HG03066 (cell line): ENCODE results near the gene TNFSF12.
A peak's percentile ranks its signal among the peaks of the same experiment; 100 is the strongest.

Experiments used
- ATAC-seq: cut with Tn5 transposase; IDR thresholded peaks from one replicate; pipeline ENCODE4 v1.9.1; 2021; ENCODE audit warnings: low read depth; ENCODE audit not compliant: unreplicated experiment

TNFSF12 gene

GRCh38 chr17:7563115-7563869 is 14.4 kb downstream of the TNFSF12 start:
- no peak for ATAC-seq

GRCh38 chr17:7569571-7569970 is 20.7 kb downstream of the TNFSF12 start:
- no peak for ATAC-seq

GRCh38 chr17:7570351-7570750 is 21.5 kb downstream of the TNFSF12 start:
- no peak for ATAC-seq

DNA sequence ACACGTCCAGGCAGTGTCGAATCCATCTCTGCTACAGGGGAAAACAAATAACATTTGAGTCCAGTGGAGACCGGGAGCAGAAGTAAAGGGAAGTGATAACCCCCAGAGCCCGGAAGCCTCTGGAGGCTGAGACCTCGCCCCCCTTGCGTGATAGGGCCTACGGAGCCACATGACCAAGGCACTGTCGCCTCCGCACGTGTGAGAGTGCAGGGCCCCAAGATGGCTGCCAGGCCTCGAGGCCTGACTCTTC is 23.4 kb downstream of the TNFSF12 start:
- no peak for ATAC-seq

- ATAC-seq, result peak; percentile 88
Observed at GRCh38 chr17:7572588-7573323, 23.9 kb downstream of the TNFSF12 start.

DNA sequence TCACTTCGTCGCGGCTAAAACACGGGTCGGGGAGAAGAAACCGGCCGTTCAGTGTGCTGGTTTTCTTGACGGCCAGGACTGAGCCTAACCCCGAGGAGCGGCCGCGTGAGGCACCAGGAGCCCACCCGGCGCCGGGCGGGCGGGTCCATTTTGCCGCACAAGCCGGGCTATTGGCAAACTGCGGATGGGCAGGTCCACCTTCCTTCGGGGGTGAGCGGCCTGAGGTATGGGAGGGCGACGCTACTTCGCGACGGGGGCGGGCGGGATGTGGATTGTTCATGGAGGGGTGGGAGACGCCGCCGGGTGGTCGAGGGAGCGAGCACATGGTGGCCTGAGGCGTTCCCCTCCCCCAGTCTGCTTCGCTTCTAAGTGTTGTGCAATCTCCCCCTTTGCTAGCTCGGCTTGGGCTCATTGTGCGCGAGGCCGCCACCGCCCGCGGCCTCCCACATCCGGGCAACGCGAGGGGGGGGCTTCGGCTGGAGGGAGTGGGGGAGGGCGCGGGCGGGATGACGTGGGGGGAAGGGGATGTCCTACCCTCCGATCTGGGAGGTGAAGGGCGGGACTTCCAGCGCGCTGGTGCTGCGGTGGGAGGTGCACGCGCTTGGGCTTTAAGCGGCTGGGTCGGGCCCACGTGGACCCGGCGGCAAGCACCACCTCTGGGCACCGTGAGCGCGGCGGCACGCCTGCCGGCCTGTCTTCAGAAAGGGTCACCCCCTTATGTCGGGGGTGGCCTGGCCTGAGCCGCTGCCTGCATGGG is 24.6 kb downstream of the TNFSF12 start:
- ATAC-seq, result no peak

GRCh38 chr17:7574176-7574953 is 25.5 kb downstream of the TNFSF12 start:
- no peak for ATAC-seq

- no peak for ATAC-seq
Observed at GRCh38 chr17:7575481-7575883, 26.6 kb downstream of the TNFSF12 start.

- ATAC-seq, result no peak
Observed at GRCh38 chr17:7575959-7576358, 27.1 kb downstream of the TNFSF12 start.

- no peak for ATAC-seq
Observed at GRCh38 chr17:7576432-7576937, 27.6 kb downstream of the TNFSF12 start.

- no peak for ATAC-seq
Observed at GRCh38 chr17:7577327-7578199, 28.7 kb downstream of the TNFSF12 start.

GRCh38 chr17:7579001-7579833 is 30.4 kb downstream of the TNFSF12 start, which contains the start of gene CD68:
Gene CD68 (plus strand): TSS chr17:7579638. CDS start chr17:7579678, 40 bp downstream.
- ATAC-seq, result peak; percentile 51

- no peak for ATAC-seq
Observed at GRCh38 chr17:7579834-7580603, 31.2 kb downstream of the TNFSF12 start.

- no peak for ATAC-seq
Observed at GRCh38 chr17:7580604-7581575, 32.0 kb downstream of the TNFSF12 start.

DNA sequence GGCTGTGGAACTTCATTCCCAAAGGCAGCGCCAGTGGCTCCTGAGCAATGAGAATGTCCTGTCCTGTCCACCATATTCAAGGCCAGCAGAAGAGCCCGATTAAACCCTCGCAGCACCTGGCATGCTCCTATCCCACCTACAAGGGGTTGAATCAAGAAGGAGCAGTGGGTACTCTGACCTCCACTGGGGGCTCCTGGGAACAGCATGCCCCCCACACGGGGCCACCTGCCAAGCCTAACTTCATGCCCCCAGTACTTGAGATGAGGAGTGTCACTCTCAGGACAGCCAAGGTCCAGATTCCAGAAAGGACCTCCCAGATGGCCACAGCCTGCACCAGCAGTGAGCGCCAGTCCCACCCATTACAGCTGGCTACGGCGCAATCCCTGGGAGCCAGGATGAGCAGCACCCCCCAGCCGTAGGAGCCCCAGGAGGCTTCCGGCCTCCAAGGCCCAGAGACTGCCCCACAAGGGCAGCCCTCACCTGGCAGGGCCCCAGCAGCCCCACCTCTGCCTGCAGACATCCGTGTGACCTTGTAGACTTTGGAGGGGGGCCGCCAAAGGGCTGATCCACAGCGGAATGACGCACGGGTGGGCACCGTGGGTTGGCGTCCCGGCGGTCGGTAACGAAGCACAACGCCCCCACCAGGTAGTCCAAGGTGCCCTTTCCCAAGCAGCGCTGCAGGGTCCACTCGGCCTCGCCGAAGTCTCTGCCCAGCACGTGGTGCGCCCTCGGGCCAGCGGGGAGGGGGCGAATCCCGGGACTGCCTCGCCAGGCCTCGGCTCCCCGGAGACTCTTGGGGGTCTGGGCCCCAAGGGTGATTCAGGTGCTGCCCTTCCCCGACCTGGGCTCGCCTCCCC is 33.8 kb downstream of the TNFSF12 start:
- no peak for ATAC-seq
